OCI-LY3 (cell line): ENCODE measurements around the gene HSPA8.

Source experiments
- H2AFZ ChIP-seq: fragments of 200-600, 300-600 bp; shearing (Covaris generic); 2 replicates; pipeline ENCODE4 v1.6.0; 2014; ENCODE audit warnings: antibody characterized with exemption, low read depth, low read length
- H3K27ac ChIP-seq: fragments of 200-600, 300-600 bp; sonication (generic); 2 replicates; pipeline ENCODE4 v1.5.1; 2014; ENCODE audit warnings: mild to moderate bottlenecking, low read length, moderate library complexity, mixed read lengths
- H3K27me3 ChIP-seq: fragments of 200-600, 300-600 bp; sonication (generic); 2 replicates; pipeline ENCODE4 v1.6.1; 2014; ENCODE audit warnings: low read depth, low read length, mixed read lengths
- H3K36me3 ChIP-seq: fragments of 200-600, 300-600 bp; sonication (generic); replicated peaks from 2 replicates; pipeline ENCODE3; 2014; ENCODE audit warnings: low read depth, low read length, mixed read lengths
- H3K4me1 ChIP-seq: fragments of 300-600, 200-600 bp; sonication (generic); 2 replicates; pipeline ENCODE4 v1.6.1; 2014; ENCODE audit warnings: low read length, mixed read lengths
- H3K4me2 ChIP-seq: fragments of 200-600, 300-600 bp; sonication (generic); 2 replicates; pipeline ENCODE4 v1.6.1; 2014; ENCODE audit warnings: low read length, mixed read lengths
- H3K4me3 ChIP-seq: fragments of 300-600, 200-600 bp; sonication (generic); 2 replicates; pipeline ENCODE4 v1.5.1; 2014; ENCODE audit warnings: antibody characterized with exemption, mild to moderate bottlenecking, low read length, moderate library complexity
- H3K79me2 ChIP-seq: fragments of 300-600, 200-600 bp; shearing (Covaris generic); 2 replicates; pipeline ENCODE4 v1.6.1; 2014; ENCODE audit warnings: mild to moderate bottlenecking, low read length, mixed read lengths
- H3K9ac ChIP-seq: fragments of 300-600, 200-600 bp; shearing (Covaris generic); 2 replicates; pipeline ENCODE4 v1.6.0; 2014; ENCODE audit warnings: mild to moderate bottlenecking, low read length, moderate library complexity
- H3K9me3 ChIP-seq: fragments of 200-600, 300-600 bp; shearing (Covaris generic); 2 replicates; pipeline ENCODE4 v1.6.1; 2014; ENCODE audit warnings: low read length, mixed read lengths; ENCODE audit not compliant: insufficient read depth
- H4K20me1 ChIP-seq: fragments of 200-600, 300-600 bp; sonication (generic); 2 replicates; pipeline ENCODE4 v1.6.1; 2016; ENCODE audit warnings: low read length, mixed read lengths; ENCODE audit not compliant: insufficient read depth
- EZH2phosphoT487 ChIP-seq: fragments of 200-600 bp; shearing (Covaris generic); IDR thresholded peaks from 2 replicates; pipeline ENCODE4 v1.6.1; 2018; ENCODE audit warnings: antibody characterized with exemption, mixed run types, low read depth
- TF ChIP-seq, protein P1 (sequence below): fragments of 200-600, 300-600 bp; sonication (generic); IDR thresholded peaks from 2 replicates; pipeline ENCODE4 v1.5.1; 2014; ENCODE audit warnings: antibody characterized with exemption, low read length, low read depth

Gene HSPA8

DNA sequence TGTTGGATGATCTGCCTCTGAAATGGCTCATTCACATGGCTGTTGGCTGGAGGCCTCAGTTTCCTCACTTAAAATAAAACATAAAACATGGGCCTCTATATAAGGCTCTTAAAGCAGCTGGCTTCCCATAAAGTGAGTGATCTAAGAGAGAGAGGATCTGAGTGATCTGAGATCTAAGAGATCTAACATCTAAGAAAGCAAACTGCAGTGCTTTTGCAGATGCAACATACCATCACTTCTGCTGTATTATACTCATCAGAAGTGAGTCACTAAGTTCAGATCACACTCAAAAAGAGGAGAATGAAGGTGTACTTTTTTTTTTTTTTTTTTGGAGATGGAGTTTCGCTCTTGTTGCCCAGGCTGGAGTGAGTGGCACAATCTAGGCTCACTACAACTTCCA, 18.1 kb upstream of the HSPA8 start:
- H3K79me2 ChIP-seq: no peaks in the 10 kb centered on the region
- no peaks in the 10 kb centered on the region for H3K4me1 ChIP-seq
- no peak overlapping the region for H3K9ac ChIP-seq
- no peak overlapping the region for H3K4me2 ChIP-seq
- no peak for TF ChIP-seq EZH2phosphoT487
- TF ChIP-seq, protein P1, sequence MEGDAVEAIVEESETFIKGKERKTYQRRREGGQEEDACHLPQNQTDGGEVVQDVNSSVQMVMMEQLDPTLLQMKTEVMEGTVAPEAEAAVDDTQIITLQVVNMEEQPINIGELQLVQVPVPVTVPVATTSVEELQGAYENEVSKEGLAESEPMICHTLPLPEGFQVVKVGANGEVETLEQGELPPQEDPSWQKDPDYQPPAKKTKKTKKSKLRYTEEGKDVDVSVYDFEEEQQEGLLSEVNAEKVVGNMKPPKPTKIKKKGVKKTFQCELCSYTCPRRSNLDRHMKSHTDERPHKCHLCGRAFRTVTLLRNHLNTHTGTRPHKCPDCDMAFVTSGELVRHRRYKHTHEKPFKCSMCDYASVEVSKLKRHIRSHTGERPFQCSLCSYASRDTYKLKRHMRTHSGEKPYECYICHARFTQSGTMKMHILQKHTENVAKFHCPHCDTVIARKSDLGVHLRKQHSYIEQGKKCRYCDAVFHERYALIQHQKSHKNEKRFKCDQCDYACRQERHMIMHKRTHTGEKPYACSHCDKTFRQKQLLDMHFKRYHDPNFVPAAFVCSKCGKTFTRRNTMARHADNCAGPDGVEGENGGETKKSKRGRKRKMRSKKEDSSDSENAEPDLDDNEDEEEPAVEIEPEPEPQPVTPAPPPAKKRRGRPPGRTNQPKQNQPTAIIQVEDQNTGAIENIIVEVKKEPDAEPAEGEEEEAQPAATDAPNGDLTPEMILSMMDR: no peak
- H3K36me3 ChIP-seq: no peaks in the 10 kb centered on the region
- no peak overlapping the region for H2AFZ ChIP-seq
- no peaks in the 10 kb centered on the region for H3K9me3 ChIP-seq
- H4K20me1 ChIP-seq: no peaks in the 10 kb centered on the region
- no peak overlapping the region for H3K27ac ChIP-seq
- no peak overlapping the region for H3K4me3 ChIP-seq
- H3K27me3 ChIP-seq: peaks cover 10% of the 10 kb centered on the region; the same call in 1 of the 2 replicates

DNA sequence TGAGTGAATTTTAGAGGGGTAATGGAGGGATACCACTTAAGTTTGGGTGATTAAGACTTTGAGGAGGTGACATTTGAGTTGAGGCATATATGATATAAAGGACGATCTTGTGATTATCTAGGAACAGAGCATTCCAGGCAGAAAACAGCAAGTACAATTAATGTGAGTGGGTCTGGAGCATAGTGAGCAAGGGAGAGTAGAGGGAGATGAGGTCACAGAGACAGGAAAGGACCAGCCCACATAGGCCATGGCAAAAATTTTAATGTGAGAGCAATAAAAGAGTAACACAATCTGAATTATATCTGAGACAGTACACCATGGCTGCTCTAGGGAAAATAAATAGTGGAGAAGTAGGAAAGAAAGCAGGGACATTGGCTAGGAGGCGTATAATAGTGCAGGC, 14.5 kb upstream of the HSPA8 start:
- TF ChIP-seq EZH2phosphoT487: no peak
- TF ChIP-seq, protein P1: no peak
- H3K4me3 ChIP-seq: no peak overlapping the region

DNA sequence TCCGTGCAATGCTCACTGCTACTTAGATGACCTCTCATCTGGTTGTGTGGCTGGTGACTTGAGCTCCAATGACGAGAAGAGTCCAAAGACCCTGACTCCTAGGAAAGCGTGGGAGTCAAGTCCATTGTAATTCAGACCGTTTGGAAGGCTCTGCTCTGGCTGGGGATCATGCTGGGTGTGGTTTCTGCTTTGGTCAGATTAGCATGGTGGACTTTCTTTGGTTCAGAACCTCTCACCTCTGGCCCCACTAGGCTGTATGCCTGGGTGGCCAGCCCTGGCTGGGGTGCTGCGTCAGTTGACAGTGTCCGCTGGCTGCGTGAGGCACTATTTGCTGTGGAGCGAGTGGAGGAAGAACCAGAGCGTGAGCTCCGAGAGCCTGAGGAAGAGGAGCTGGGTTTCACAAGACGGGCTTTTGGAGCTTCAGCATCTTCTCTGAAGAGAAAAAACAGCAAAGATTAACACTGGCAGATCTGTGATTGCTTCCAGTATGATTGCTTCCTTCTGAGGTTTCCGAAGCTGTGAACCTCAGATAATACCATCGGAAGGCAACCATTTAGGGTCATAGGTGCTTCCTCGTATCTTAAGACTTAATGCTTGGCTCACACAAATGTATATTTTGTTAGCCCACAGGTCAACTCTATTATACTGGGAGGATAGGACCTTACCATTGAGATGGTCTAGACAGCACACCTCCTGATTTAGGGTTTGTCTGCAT, 11.6 kb upstream of the HSPA8 start:
- no peak for TF ChIP-seq EZH2phosphoT487
- TF ChIP-seq, protein P1: no peak

More for the DNA sequence above, 14.5 kb upstream of the HSPA8 start:
- Histone ChIP-seq H4K20me1 (no peaks in the 10 kb centered on the region), H3K9ac (no peak overlapping the region), H3K4me1 (peaks cover 11% of the 10 kb centered on the region), H3K27ac (no peak overlapping the region), H2AFZ (no peak overlapping the region), H3K9me3 (no peaks in the 10 kb centered on the region), H3K79me2 (no peaks in the 10 kb centered on the region), H3K36me3 (no peaks in the 10 kb centered on the region), H3K4me2 (no peak overlapping the region), H3K27me3 (no peaks in the 10 kb centered on the region)

DNA sequence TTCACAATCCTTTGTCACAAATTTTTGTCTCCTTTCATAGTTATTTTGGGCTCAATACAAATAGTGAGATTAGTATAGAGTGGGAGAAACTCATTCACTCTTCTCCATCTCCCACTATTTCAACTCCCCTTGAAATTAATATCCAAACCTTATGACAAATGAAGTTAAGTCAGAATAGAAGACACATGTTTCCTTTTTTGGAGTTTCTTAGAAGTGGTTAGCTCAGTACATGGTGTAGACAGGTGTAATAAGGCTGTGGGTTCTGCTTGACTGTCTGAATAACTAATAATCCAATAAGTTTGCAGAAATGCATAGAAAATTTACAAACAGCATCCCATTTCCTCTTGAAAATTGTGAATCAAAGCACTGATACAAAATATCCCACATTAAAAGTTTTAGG, 10.8 kb upstream of the HSPA8 start:
- no peaks in the 10 kb centered on the region for H3K9me3 ChIP-seq
- no peak overlapping the region for H3K27ac ChIP-seq
- no peaks in the 10 kb centered on the region for H3K27me3 ChIP-seq
- H4K20me1 ChIP-seq: no peaks in the 10 kb centered on the region
- no peak for TF ChIP-seq EZH2phosphoT487
- H3K36me3 ChIP-seq: no peaks in the 10 kb centered on the region
- H3K4me2 ChIP-seq: no peak overlapping the region
- no peaks in the 10 kb centered on the region for H3K79me2 ChIP-seq
- peaks cover 36% of the 10 kb centered on the region for H3K4me1 ChIP-seq
- no peak overlapping the region for H2AFZ ChIP-seq
- no peak overlapping the region for H3K9ac ChIP-seq
- H3K4me3 ChIP-seq: no peak overlapping the region

More for the DNA sequence above, 11.6 kb upstream of the HSPA8 start:
- Histone ChIP-seq H3K27me3 (no peaks in the 10 kb centered on the region), H3K4me2 (no peak overlapping the region), H3K36me3 (no peaks in the 10 kb centered on the region), H2AFZ (no peak overlapping the region), H3K9ac (no peak overlapping the region), H3K27ac (no peak overlapping the region), H3K4me3 (no peak overlapping the region), H3K79me2 (no peaks in the 10 kb centered on the region), H3K9me3 (no peaks in the 10 kb centered on the region), H3K4me1 (peaks cover 34% of the 10 kb centered on the region), H4K20me1 (no peaks in the 10 kb centered on the region)
